H9 (cell line): ENCODE measurements around the gene HIC1. TPM values are rescaled to one million over a fixed set of nuclear protein-coding genes. Genes with fewer than 3 reads are reported as not detected.

Experiments used
- DNase-seq: peaks from one replicate; pipeline ENCODE4 v3.0.0-alpha.2; 2017
- H2AFZ ChIP-seq: one replicate; pipeline ENCODE4 v1.6.1; 2013; ENCODE audit warnings: mild to moderate bottlenecking, low read length, control low read depth, moderate library complexity
- H2AK5ac ChIP-seq: 2 replicates; pipeline ENCODE4 v1.6.1; 2013; ENCODE audit warnings: low read length, control low read depth, mixed read lengths; ENCODE audit not compliant: insufficient read length
- H2BK120ac ChIP-seq: one replicate; pipeline ENCODE4 v1.6.1; 2013; ENCODE audit warnings: low read depth, mild to moderate bottlenecking, low read length, control low read depth, inconsistent platforms; ENCODE audit not compliant: poor library complexity, severe bottlenecking
- H2BK12ac ChIP-seq: 2 replicates; pipeline ENCODE4 v1.6.1; 2013; ENCODE audit warnings: low read length, control low read depth, mixed read lengths, low read depth; ENCODE audit not compliant: insufficient read length
- H2BK15ac ChIP-seq: 2 replicates; pipeline ENCODE4 v1.6.1; 2013; ENCODE audit warnings: low read depth, low read length, control low read depth
- H2BK20ac ChIP-seq: one replicate; pipeline ENCODE4 v1.6.1; 2013; ENCODE audit warnings: low read depth, mild to moderate bottlenecking, low read length, control low read depth, inconsistent platforms; ENCODE audit not compliant: poor library complexity, severe bottlenecking
- H2BK5ac ChIP-seq: 2 replicates; pipeline ENCODE4 v1.6.1; 2013; ENCODE audit warnings: low read length, control low read depth, mixed read lengths; ENCODE audit not compliant: insufficient read length
- H3K14ac ChIP-seq: 2 replicates; pipeline ENCODE4 v1.6.1; 2013; ENCODE audit warnings: low read length, control low read depth; ENCODE audit not compliant: insufficient read depth
- H3K18ac ChIP-seq: 2 replicates; pipeline ENCODE4 v1.6.1; 2013; ENCODE audit warnings: low read depth, mild to moderate bottlenecking, mixed read lengths, low read length, control low read depth; ENCODE audit not compliant: insufficient read length
- H3K23ac ChIP-seq: 2 replicates; pipeline ENCODE4 v1.6.1; 2013; ENCODE audit warnings: low read length, control low read depth, mixed read lengths, low read depth; ENCODE audit not compliant: insufficient read length
- H3K23me2 ChIP-seq: 2 replicates; pipeline ENCODE4 v1.6.1; 2013; ENCODE audit warnings: low read depth, mild to moderate bottlenecking, mixed read lengths, low read length, control low read depth; ENCODE audit not compliant: insufficient read length, poor library complexity, severe bottlenecking
- H3K27ac ChIP-seq: 2 replicates; pipeline ENCODE4 v1.5.1; 2013; ENCODE audit warnings: low read length, control low read depth, mixed read lengths, low read depth; ENCODE audit not compliant: insufficient read length
- H3K27me3 ChIP-seq: 2 replicates; pipeline ENCODE4 v1.6.1; 2013; ENCODE audit warnings: low read length, control low read depth, inconsistent platforms; ENCODE audit not compliant: insufficient read depth
- H3K4ac ChIP-seq: 2 replicates; pipeline ENCODE4 v1.6.1; 2013; ENCODE audit warnings: low read depth, mild to moderate bottlenecking, control low read depth, inconsistent platforms, low read length, moderate library complexity
- H3K4me1 ChIP-seq: 2 replicates; pipeline ENCODE4 v1.6.1; 2013; ENCODE audit warnings: low read length, control low read depth, inconsistent platforms; ENCODE audit not compliant: insufficient read depth
- H3K4me2 ChIP-seq: 2 replicates; pipeline ENCODE4 v1.6.1; 2013; ENCODE audit warnings: low read length, control low read depth, mixed read lengths; ENCODE audit not compliant: insufficient read length, insufficient read depth
- H3K56ac ChIP-seq: 2 replicates; pipeline ENCODE4 v1.6.1; 2013; ENCODE audit warnings: low read depth, mild to moderate bottlenecking, mixed read lengths, low read length, control low read depth; ENCODE audit not compliant: insufficient read length
- H3K79me1 ChIP-seq: 2 replicates; pipeline ENCODE4 v1.6.1; 2013; ENCODE audit warnings: low read depth, mild to moderate bottlenecking, moderate library complexity, low read length, control low read depth, inconsistent platforms; ENCODE audit not compliant: insufficient read depth, poor library complexity, severe bottlenecking
- H3K79me2 ChIP-seq: 2 replicates; pipeline ENCODE4 v1.6.1; 2013; ENCODE audit warnings: low read length, control low read depth, inconsistent platforms; ENCODE audit not compliant: insufficient read depth
- H3K9ac ChIP-seq: 2 replicates; pipeline ENCODE4 v1.6.1; 2013; ENCODE audit warnings: low read length, control low read depth, mixed read lengths; ENCODE audit not compliant: insufficient read length; ENCODE audit errors: extremely low read depth
- H3K9me3 ChIP-seq: one replicate; pipeline ENCODE4 v1.6.1; 2013; ENCODE audit warnings: low read depth, low read length, inconsistent platforms; ENCODE audit not compliant: control insufficient read depth
- H3T11ph ChIP-seq: one replicate; pipeline ENCODE4 v1.6.1; 2013; ENCODE audit warnings: mild to moderate bottlenecking, low read length, control low read depth, inconsistent platforms
- H4K20me1 ChIP-seq: one replicate; pipeline ENCODE4 v1.6.1; 2013; ENCODE audit not compliant: control insufficient read depth, insufficient read length, insufficient read depth
- H4K5ac ChIP-seq: 2 replicates; pipeline ENCODE4 v1.6.1; 2013; ENCODE audit warnings: low read depth, mild to moderate bottlenecking, mixed read lengths, low read length, control low read depth; ENCODE audit not compliant: insufficient read length
- H4K8ac ChIP-seq: replicated peaks from 2 replicates; pipeline ENCODE4 v1.6.1; 2013; ENCODE audit warnings: low read length, control low read depth, mixed read lengths, low read depth; ENCODE audit not compliant: insufficient read length
- H4K91ac ChIP-seq: 2 replicates; pipeline ENCODE4 v1.6.1; 2013; ENCODE audit warnings: low read depth, mild to moderate bottlenecking, moderate library complexity, mixed read lengths, low read length, control low read depth; ENCODE audit not compliant: insufficient read length
- H3K27ac Mint-ChIP-seq, 3 experiments: 2 replicates in 2 of 3; 3 replicates in 1 of 3; pipeline ENCODE4 v1.8.0; 2020 to 2021; ENCODE audit warnings: mixed read lengths in 3 of 3, mild to moderate bottlenecking in 1 of 3, moderate library complexity in 1 of 3
- H3K27me3 Mint-ChIP-seq: 2 replicates; pipeline ENCODE4 v1.8.0; 2021; ENCODE audit warnings: low read depth, mild to moderate bottlenecking, moderate library complexity, mixed read lengths
- H3K36me3 Mint-ChIP-seq, 3 experiments: 2 replicates in 2 of 3; 3 replicates in 1 of 3; pipeline ENCODE4 v1.8.0; 2020 to 2021; ENCODE audit warnings: low read depth in 3 of 3, mixed read lengths in 3 of 3; ENCODE audit not compliant: insufficient read depth in 1 of 3
- H3K4me1 Mint-ChIP-seq, 2 experiments: 2 replicates each; pipeline ENCODE4 v1.8.0; 2020; ENCODE audit warnings: mixed read lengths in 2 of 2
- H3K4me3 Mint-ChIP-seq, 2 experiments: 2 replicates in 1 of 2; 3 replicates in 1 of 2; pipeline ENCODE4 v1.8.0; 2020 to 2021; ENCODE audit warnings: mild to moderate bottlenecking in 2 of 2, mixed read lengths in 2 of 2, moderate library complexity in 1 of 2
- H3K9me3 Mint-ChIP-seq, 2 experiments: 2 replicates in 1 of 2; 3 replicates in 1 of 2; pipeline ENCODE4 v1.8.0; 2020; ENCODE audit warnings: mild to moderate bottlenecking in 2 of 2, mixed read lengths in 2 of 2, moderate library complexity in 1 of 2
- CTCF ChIP-seq: fragments of 200-600 bp; sonication (generic); conservative IDR thresholded peaks from 3 replicates; pipeline ENCODE4 v1.8.0; 2021; ENCODE audit warnings: antibody characterized with exemption, mild to moderate bottlenecking
- WGBS: extraction: QIAGEN DNeasy Blood & Tissue Kit; methylation state at CpG from one replicate; pipeline ENCODE4 v1.1.7; 2013; ENCODE audit warnings: missing lambda C conversion rate, low lambda C conversion rate, mixed read lengths; ENCODE audit not compliant: insufficient read length; ENCODE audit errors: extremely low coverage; 5-methylcytosine and 5-hydroxymethylcytosine counted together
- total RNA-seq: library from RNA; stranded (reverse); gene quantifications from 2 replicates; pipeline ENCODE4 v1.2.1, GENCODE V29; 2021

Gene HIC1
- total RNA-seq, 1 experiment from 2014 or later, result 1.8 TPM

- Mint-ChIP-seq H3K27ac (no peak overlapping the region), H3K4me3 (no peak overlapping the region), H3K9me3 (no peaks in the 10 kb centered on the region; a peak in 2 of 5 replicates), H3K36me3 (no peaks in the 10 kb centered on the region), H3K4me1 (peaks cover 14 to 15% of the 10 kb centered on the region in 2 experiments), H3K27me3 (peaks cover 59% of the 10 kb centered on the region)
- H3K56ac ChIP-seq, result no peak overlapping the region
- no peak overlapping the region for H4K8ac ChIP-seq
- no peak overlapping the region for H3K4ac ChIP-seq
- H3K27me3 ChIP-seq, result no peaks in the 10 kb centered on the region; the same call in 1 of the 2 replicates
- H3K4me2 ChIP-seq, result no peak overlapping the region
- H3T11ph ChIP-seq, result no peak overlapping the region
- no peaks in the 10 kb centered on the region for H3K79me2 ChIP-seq
- no peak overlapping the region for H2BK120ac ChIP-seq
- no peak overlapping the region for H3K27ac ChIP-seq
- no peak overlapping the region for H3K9ac ChIP-seq
- H4K91ac ChIP-seq, result no peak overlapping the region
- H2BK20ac ChIP-seq, result no peak overlapping the region
- H4K20me1 ChIP-seq, result peaks cover 2% of the 10 kb centered on the region
- no peak overlapping the region for H2BK15ac ChIP-seq
- H3K18ac ChIP-seq, result no peak overlapping the region
- no peaks in the 10 kb centered on the region for H3K23me2 ChIP-seq
- no peak overlapping the region for H3K14ac ChIP-seq
- H2AK5ac ChIP-seq, result no peak overlapping the region
- H2BK12ac ChIP-seq, result no peak overlapping the region
- no peak for DNase-seq
- H3K23ac ChIP-seq, result no peak overlapping the region
- TF ChIP-seq CTCF, result no peak
- H3K79me1 ChIP-seq, result no peaks in the 10 kb centered on the region
- H3K4me1 ChIP-seq, result no peaks in the 10 kb centered on the region; the same call in 1 of the 2 replicates
- no peak overlapping the region for H4K5ac ChIP-seq
- no peaks in the 10 kb centered on the region for H3K9me3 ChIP-seq
- H2BK5ac ChIP-seq, result no peak overlapping the region
- no peak overlapping the region for H2AFZ ChIP-seq
- no CpG with 5 or more reads among the region's 10 CpGs for WGBS
These were observed 45.2 kb upstream of the HIC1 start for GRCh38 chr17:2009737-2010136.
